ENCODE measurements around the gene NDUFB7. TPM values are rescaled to one million over a fixed set of nuclear protein-coding genes. Genes with fewer than 3 reads are reported as not detected.
"Not testable (repeated sequence)": the region's sequence is repeated elsewhere in the genome, so short reads cannot be mapped to it uniquely, and the experiment has no call there.

The NDUFB7 gene
- total RNA-seq, 2 donors from 2014 or later, result 121 to 206 TPM

DNA sequence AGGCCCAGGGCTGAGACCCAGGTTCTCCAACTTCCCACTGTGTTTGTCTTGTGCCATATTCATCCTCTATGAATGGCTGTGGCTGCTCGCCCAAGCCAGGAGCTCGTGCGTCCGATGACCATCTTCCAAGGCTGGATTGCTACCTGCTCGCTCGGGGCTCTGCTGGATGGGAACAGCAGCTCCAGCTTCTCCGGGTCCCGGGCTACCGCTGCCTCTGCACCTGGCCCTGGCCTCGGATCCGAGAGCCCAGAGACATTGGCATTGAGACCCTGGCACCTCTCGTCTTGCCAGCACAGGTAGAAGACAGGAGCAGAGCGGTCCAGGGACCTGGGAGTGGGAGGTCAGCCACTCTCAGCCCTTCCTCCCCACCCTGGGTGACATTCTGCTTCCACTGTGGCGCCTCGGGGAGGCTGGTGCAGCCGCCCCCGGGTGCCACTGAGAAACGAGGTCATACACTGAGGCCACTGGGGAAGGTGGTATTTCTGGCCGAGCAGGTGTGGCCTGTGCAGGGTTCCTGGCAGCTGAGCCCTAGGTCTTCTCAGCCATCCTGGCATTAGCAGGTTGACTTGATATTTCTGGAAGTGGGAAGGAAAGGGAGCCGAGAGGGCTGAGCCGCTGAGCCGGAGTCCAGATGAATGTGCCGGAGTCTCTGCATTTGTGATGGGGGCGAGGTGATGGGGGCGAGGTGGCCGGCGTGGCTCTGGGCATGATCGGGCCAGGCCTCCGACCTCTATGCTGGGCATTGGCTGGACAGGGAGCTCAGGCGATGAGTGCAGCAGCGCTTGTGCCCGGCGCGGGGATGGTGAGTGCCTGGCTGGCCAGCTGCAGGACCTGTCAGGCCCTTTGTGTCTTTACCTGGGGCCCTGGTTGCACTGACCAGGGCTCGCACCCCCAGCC lies 18.6 kb downstream of the NDUFB7 start:
- ATAC-seq, result no peak
- Histone ChIP-seq H3K4me1 (peaks cover 10% of the 10 kb centered on the region), H3K27me3 (no peaks in the 10 kb centered on the region), H3K36me3 (replicated peaks in 1 of 2; ENCODE audit: insufficient read depth in 1 of 2, low read depth in 2 of 2) (no peaks in the 10 kb centered on the region), H3K4me3 (no peak overlapping the region), H3K9me3 (no peaks in the 10 kb centered on the region), H3K27ac (no peak overlapping the region)
- intact Hi-C loops (cut with DNase I), result no loop called here
- 88 to 93% methylated on average over 23 to 29 of the region's 35 CpGs for WGBS, 2 donors
- TF ChIP-seq, protein P1, sequence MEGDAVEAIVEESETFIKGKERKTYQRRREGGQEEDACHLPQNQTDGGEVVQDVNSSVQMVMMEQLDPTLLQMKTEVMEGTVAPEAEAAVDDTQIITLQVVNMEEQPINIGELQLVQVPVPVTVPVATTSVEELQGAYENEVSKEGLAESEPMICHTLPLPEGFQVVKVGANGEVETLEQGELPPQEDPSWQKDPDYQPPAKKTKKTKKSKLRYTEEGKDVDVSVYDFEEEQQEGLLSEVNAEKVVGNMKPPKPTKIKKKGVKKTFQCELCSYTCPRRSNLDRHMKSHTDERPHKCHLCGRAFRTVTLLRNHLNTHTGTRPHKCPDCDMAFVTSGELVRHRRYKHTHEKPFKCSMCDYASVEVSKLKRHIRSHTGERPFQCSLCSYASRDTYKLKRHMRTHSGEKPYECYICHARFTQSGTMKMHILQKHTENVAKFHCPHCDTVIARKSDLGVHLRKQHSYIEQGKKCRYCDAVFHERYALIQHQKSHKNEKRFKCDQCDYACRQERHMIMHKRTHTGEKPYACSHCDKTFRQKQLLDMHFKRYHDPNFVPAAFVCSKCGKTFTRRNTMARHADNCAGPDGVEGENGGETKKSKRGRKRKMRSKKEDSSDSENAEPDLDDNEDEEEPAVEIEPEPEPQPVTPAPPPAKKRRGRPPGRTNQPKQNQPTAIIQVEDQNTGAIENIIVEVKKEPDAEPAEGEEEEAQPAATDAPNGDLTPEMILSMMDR (IDR thresholded peaks at IDR 0.05), result no peak
- no peak for TF ChIP-seq POLR2A (IDR thresholded peaks at IDR 0.05)
- DNase-seq, result no peak

DNA sequence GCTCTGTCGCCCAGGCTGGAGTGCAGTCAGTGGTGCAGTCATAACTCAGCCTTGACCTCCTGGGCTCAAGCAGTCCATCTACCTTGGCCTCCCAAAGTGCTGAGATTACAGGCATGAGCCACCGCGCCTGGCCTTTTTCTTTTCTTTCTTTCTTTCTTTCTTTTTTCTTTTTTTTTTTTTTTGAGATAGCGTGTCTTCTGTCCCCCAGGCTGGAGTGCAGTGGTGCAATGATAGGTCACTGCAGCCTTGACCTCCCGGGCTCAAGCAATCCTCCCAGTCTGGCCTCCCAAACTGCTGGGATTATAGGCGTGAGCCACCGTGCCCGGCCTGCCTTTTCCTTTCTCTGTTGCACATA lies 19.9 kb downstream of the NDUFB7 start:
- H3K9me3 ChIP-seq; DNase-seq; H3K27ac ChIP-seq; H3K27me3 ChIP-seq; intact Hi-C loops (cut with DNase I); H3K4me3 ChIP-seq; H3K4me1 ChIP-seq; ATAC-seq; H3K36me3 ChIP-seq (replicated peaks in 1 of 2; ENCODE audit: insufficient read depth in 1 of 2, low read depth in 2 of 2): not testable (repeated sequence)
- 87 to 92% methylated on average over 7 to 8 of the region's 8 CpGs for WGBS, 2 donors

DNA sequence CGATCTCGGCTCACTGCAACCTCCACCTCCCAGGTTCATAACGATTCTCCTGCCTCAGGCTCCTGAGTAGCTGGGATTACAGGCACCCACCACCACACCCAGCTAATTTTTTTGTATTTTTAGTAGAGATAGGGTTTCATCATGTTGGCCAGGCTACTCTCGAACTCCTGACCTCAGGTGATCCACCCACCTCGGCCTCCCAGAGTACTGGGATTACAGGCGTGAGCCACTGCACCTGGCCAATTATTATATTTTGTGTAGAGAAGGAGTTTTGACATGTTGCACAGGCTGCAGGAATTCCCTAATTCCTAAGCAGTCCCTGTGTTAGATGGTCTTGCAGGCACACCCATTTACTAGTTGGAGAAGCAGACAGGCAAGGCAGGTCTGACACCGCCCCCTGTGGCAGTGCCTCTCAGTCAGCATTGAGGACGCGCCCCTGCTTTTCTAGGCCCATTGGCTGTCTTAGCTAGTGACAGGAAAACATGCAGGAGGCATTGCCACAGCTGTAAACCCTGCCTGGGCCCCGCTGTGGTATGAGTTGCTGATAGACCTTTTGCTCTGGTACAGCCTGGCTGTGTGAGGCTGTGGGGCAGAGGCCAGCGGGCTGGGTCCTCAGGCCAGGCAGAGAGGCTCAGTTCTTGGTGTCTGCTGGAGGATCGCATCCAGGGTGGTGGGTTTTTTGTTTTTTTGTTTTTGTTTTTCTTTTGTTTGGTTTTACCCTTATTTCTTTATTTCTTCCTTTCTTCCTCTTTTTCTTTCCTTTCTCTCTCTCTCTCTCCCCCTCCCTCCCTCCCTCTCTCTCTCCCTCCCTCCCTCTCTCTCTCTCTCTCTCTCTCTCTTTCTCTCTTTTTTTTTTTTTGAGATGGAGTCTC lies 20.5 kb downstream of the NDUFB7 start:
- ATAC-seq; H3K9me3 ChIP-seq; H3K4me3 ChIP-seq; H3K36me3 ChIP-seq (replicated peaks in 1 of 2; ENCODE audit: insufficient read depth in 1 of 2, low read depth in 2 of 2); intact Hi-C loops (cut with DNase I); H3K27ac ChIP-seq; H3K27me3 ChIP-seq; H3K4me1 ChIP-seq: not testable (repeated sequence)
- 72 to 73% methylated on average over 12 of the region's 12 CpGs for WGBS, 2 donors
- DNase-seq, result peak in 2 of 4 donors; percentile 37 to 44
- TF ChIP-seq, protein P1 (IDR thresholded peaks at IDR 0.05), result peak in 1 of 7 experiments; percentile 11

DNA sequence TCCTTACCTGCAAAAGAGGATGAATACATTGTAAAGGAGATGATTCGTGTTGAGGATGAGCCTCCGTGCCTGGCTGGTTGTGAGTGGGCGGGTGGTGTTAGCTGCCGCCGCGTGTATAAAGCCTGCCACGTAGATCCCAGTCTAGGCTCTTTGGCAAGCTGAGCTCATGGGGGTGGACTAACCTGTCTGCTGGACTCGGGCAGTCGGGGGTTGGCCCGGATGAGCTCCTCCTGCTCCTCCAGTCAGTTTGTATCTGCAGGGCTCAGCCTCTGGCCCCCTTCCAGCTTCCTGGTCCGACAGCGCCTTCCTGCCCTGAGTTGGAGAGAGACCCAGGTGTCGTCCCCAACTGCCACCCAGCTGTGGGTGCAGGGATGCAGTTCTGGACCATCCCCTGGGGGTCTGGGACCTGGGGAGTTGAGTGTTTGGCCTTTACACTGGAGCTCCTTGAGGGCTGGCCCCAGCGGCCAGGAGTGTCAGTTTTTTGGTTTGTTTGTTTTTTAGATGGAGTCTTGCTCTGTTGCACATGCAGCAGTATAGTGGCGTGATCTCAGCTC lies 21.6 kb downstream of the NDUFB7 start:
- no peaks in the 10 kb centered on the region for H3K27me3 ChIP-seq
- peak overlapping the region in 1 of 4 donors; percentile 9 for H3K27ac ChIP-seq
- ATAC-seq (no peak), DNase-seq (peak; percentile 29 to 63 (median 52))
- H3K4me1 ChIP-seq, result no peaks in the 10 kb centered on the region
- no peaks in the 10 kb centered on the region for H3K36me3 ChIP-seq (replicated peaks in 1 of 2; ENCODE audit: insufficient read depth in 1 of 2, low read depth in 2 of 2)
- WGBS, 2 donors, result 48 to 78% methylated on average over 4 to 15 of the region's 15 CpGs
- H3K9me3 ChIP-seq, result no peaks in the 10 kb centered on the region
- intact Hi-C loops (cut with DNase I), result no loop called here
- no peak overlapping the region for H3K4me3 ChIP-seq
- TF ChIP-seq POLR2A (IDR thresholded peaks at IDR 0.05), result no peak

DNA sequence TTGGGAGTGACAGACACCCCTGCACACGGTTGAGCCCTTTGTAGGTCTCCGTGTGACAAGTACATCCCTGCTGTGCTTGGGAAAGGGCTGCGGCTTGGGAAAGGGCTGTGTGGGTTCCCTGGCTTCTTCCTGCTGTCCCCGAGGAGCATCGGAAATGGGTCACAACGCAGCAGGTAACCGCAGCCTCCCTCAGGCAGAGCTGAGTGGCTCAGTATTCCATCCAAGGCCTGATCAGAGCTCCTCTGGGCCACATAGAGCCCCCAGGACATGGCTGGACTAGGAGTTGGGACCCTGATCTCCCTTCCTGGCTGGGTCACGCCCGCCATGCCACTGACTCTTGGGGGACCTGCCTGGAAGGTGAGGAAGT lies 26.2 kb downstream of the NDUFB7 start:
- Histone ChIP-seq H3K36me3 (replicated peaks in 1 of 2; ENCODE audit: insufficient read depth in 1 of 2, low read depth in 2 of 2) (no peaks in the 10 kb centered on the region), H3K27ac (peak overlapping the region in 1 of 4 donors; percentile 26), H3K27me3 (no peaks in the 10 kb centered on the region), H3K4me3 (no peak overlapping the region), H3K4me1 (no peaks in the 10 kb centered on the region), H3K9me3 (no peaks in the 10 kb centered on the region)
- WGBS, 2 donors, result 67% methylated on average over 9 of the region's 9 CpGs; no CpG with 5 or more reads in 1 of the 2 donors
- no peak for DNase-seq
- intact Hi-C loops (cut with DNase I), result no loop called here
- no peak for ATAC-seq
- TF ChIP-seq, protein P1 (IDR thresholded peaks at IDR 0.05), result no peak
- TF ChIP-seq POLR2A (IDR thresholded peaks at IDR 0.05), result no peak
